Liver (tissue), 9 donors: ENCODE measurements around the gene LONRF2. TPM values are rescaled to one million over a fixed set of nuclear protein-coding genes. Genes with fewer than 3 reads are reported as not detected.

Source experiments
- DNase-seq: peaks from one replicate; pipeline ENCODE4 v3.0.0-alpha.2; 2017; ENCODE audit warnings: low spot score
- H3K27ac ChIP-seq, 2 donors: one replicate each; pipeline ENCODE4 v1.7.0; 2013; ENCODE audit warnings: inconsistent platforms in 2 of 2, low read length in 2 of 2, control low read depth in 1 of 2, low read depth in 1 of 2, mild to moderate bottlenecking in 1 of 2
- H3K27me3 ChIP-seq, 4 donors: one replicate each; pipeline versions ENCODE4 v1.6.1 to v1.7.0; 2013; ENCODE audit warnings: low read length in 3 of 4, inconsistent platforms in 1 of 4, mild to moderate bottlenecking in 1 of 4, moderate library complexity in 1 of 4; ENCODE audit not compliant: control insufficient read depth in 4 of 4, insufficient read depth in 4 of 4
- H3K36me3 ChIP-seq, 4 donors: one replicate each; pipeline versions ENCODE4 v1.6.1 to v1.7.0; 2013; ENCODE audit warnings: low read length in 3 of 4, mild to moderate bottlenecking in 3 of 4, low read depth in 1 of 4, moderate library complexity in 1 of 4; ENCODE audit not compliant: control insufficient read depth in 4 of 4, insufficient read depth in 3 of 4
- H3K4me1 ChIP-seq, 4 donors: one replicate each; pipeline versions ENCODE4 v1.6.1 to v1.7.0; 2013; ENCODE audit warnings: low read length in 3 of 4, mild to moderate bottlenecking in 3 of 4, moderate library complexity in 1 of 4; ENCODE audit not compliant: control insufficient read depth in 4 of 4, insufficient read depth in 4 of 4
- H3K4me3 ChIP-seq, 3 donors: one replicate each; pipeline versions ENCODE4 v1.6.1 to v1.7.0; 2013; ENCODE audit warnings: low read length in 3 of 3, control low read depth in 1 of 3, low read depth in 1 of 3, mild to moderate bottlenecking in 1 of 3
- H3K9ac ChIP-seq, 2 donors: one replicate each; pipeline ENCODE4 v1.7.0; 2013; ENCODE audit warnings: low read length in 2 of 2, mild to moderate bottlenecking in 2 of 2, moderate library complexity in 2 of 2, control low read depth in 1 of 2, low read depth in 1 of 2
- H3K9me3 ChIP-seq, 4 donors: one replicate each; pipeline versions ENCODE4 v1.6.1 to v1.7.0; 2013; ENCODE audit warnings: low read length in 3 of 4; ENCODE audit not compliant: control insufficient read depth in 4 of 4
- ATF3 ChIP-seq: IDR thresholded peaks from 2 replicates; pipeline ENCODE4 v1.6.1; 2016; ENCODE audit warnings: antibody characterized with exemption
- CTCF ChIP-seq: fragments of 150-350 bp; IDR thresholded peaks from 2 replicates; pipeline ENCODE4 v1.5.1; 2017; ENCODE audit warnings: improper control_type of control experiment, low read depth, low read length; ENCODE audit not compliant: missing input control
- EGR1 ChIP-seq, 2 donors: IDR thresholded peaks; 2 replicates each; pipeline ENCODE4 v1.6.1; 2016 to 2018; ENCODE audit warnings: antibody characterized with exemption in 2 of 2, low read depth in 2 of 2
- FOXA1 ChIP-seq: IDR thresholded peaks from 2 replicates; pipeline ENCODE4 v1.6.1; 2016; ENCODE audit warnings: antibody characterized with exemption
- FOXA2 ChIP-seq: IDR thresholded peaks from 2 replicates; pipeline ENCODE4 v1.6.1; 2016; ENCODE audit warnings: antibody characterized with exemption
- GABPA ChIP-seq, 2 donors: IDR thresholded peaks in 1 of 2; conservative IDR thresholded peaks in 1 of 2; 2 replicates each; pipeline ENCODE4 v1.6.1; 2016; ENCODE audit warnings: antibody characterized with exemption in 2 of 2, mild to moderate bottlenecking in 1 of 2, moderate library complexity in 1 of 2
- HNF4A ChIP-seq, 2 donors: conservative IDR thresholded peaks; 2 replicates each; pipeline ENCODE4 v1.6.1; 2016; ENCODE audit warnings: antibody characterized with exemption in 2 of 2, mild to moderate bottlenecking in 2 of 2
- HNF4G ChIP-seq: IDR thresholded peaks from 2 replicates; pipeline ENCODE4 v1.6.1; 2016; ENCODE audit warnings: antibody characterized with exemption
- JUND ChIP-seq, 2 donors: IDR thresholded peaks; 2 replicates each; pipeline ENCODE4 v1.6.1; 2016; ENCODE audit warnings: antibody characterized with exemption in 2 of 2
- MAX ChIP-seq: IDR thresholded peaks from 2 replicates; pipeline ENCODE4 v1.6.1; 2016; ENCODE audit warnings: antibody characterized with exemption
- NR2F2 ChIP-seq: IDR thresholded peaks from 2 replicates; pipeline ENCODE4 v1.6.1; 2016; ENCODE audit warnings: antibody characterized with exemption
- RAD21 ChIP-seq, 2 donors: IDR thresholded peaks; 2 replicates each; pipeline ENCODE4 v1.6.1; 2016; ENCODE audit warnings: antibody characterized with exemption in 2 of 2, mild to moderate bottlenecking in 2 of 2
- REST ChIP-seq: IDR thresholded peaks from 2 replicates; pipeline ENCODE4 v1.6.1; 2016; ENCODE audit warnings: antibody characterized with exemption, mild to moderate bottlenecking
- RXRA ChIP-seq, 2 donors: IDR thresholded peaks; 2 replicates each; pipeline ENCODE4 v1.6.1; 2017 to 2018; ENCODE audit warnings: antibody characterized with exemption in 2 of 2, mild to moderate bottlenecking in 1 of 2
- SP1 ChIP-seq: IDR thresholded peaks from 2 replicates; pipeline ENCODE4 v1.6.1; 2018; ENCODE audit warnings: antibody characterized with exemption, mild to moderate bottlenecking
- TAF1 ChIP-seq: conservative IDR thresholded peaks from 2 replicates; pipeline ENCODE4 v1.6.1; 2016; ENCODE audit warnings: antibody characterized with exemption, mild to moderate bottlenecking
- YY1 ChIP-seq: IDR thresholded peaks from 2 replicates; pipeline ENCODE4 v1.6.1; 2016; ENCODE audit warnings: antibody characterized with exemption, mild to moderate bottlenecking
- ZBTB33 ChIP-seq: IDR thresholded peaks from 2 replicates; pipeline ENCODE4 v1.6.1; 2016; ENCODE audit warnings: antibody characterized with exemption
- WGBS: extraction: QIAGEN DNeasy Blood & Tissue Kit; methylation state at CpG from one replicate; pipeline ENCODE4 v1.1.7; 2013; 5-methylcytosine and 5-hydroxymethylcytosine counted together
- polyA plus RNA-seq, 2 donors: library from polyadenylated mRNA; stranded (reverse) in 1 of 2; unstranded in 1 of 2; fragments of 200-250 nt in 1 of 2; fragments of >200 nt in 1 of 2; fragmentation: Nextera tagmentation in 1 of 2; extraction: Ambion mirVana in 1 of 2; gene quantifications; one replicate each; pipeline versions ENCODE4 v1.2.1 to v1.2.3, GENCODE V29; 2013 to 2015
- total RNA-seq, 2 donors: library from RNA; depleted of rRNA; stranded (reverse); fragments of >200 nt; gene quantifications; one replicate each; pipeline ENCODE4 v1.2.3, GENCODE V29; 2014
- donor health status: healthy.
- donor health status: healthy.
- donor health status: healthy.
- donor health status: healthy.
- donor health status: healthy.

The LONRF2 gene
- total and polyA plus RNA-seq, 4 donors = 0.06 to 3.7 (median 0.24) TPM

GRCh38 chr2:100262555-100263320 lies 59.6 kb downstream of the LONRF2 start:
- H3K27me3 ChIP-seq = no peaks in the 10 kb centered on the region
- WGBS = 9% methylated on average over 13 of the region's 13 CpGs
- no peak overlapping the region for H3K27ac ChIP-seq
- DNase-seq = peak; percentile 72
- H3K4me3 ChIP-seq = no peak overlapping the region
- no peak overlapping the region for H3K9ac ChIP-seq
- no peaks in the 10 kb centered on the region for H3K36me3 ChIP-seq
- no peaks in the 10 kb centered on the region for H3K4me1 ChIP-seq
- no peaks in the 10 kb centered on the region for H3K9me3 ChIP-seq
- TF ChIP-seq RXRA (IDR thresholded peaks at IDR 0.05) (no peak), CTCF (peak; percentile 97), ZBTB33 (no peak), GABPA (IDR thresholded peaks at IDR 0.05 in 1 of 2, conservative IDR thresholded peaks at IDR 0.05 in 1 of 2) (no peak), YY1 (no peak), MAX (no peak), JUND (IDR thresholded peaks at IDR 0.05) (no peak), EGR1 (IDR thresholded peaks at IDR 0.05; ENCODE audit: low read depth in 2 of 2) (no peak), FOXA2 (no peak), HNF4A (conservative IDR thresholded peaks at IDR 0.05) (no peak), REST (no peak), RAD21 (IDR thresholded peaks at IDR 0.05) (peak; percentile 98 to 100), ATF3 (no peak), SP1 (no peak), FOXA1 (no peak), HNF4G (no peak), TAF1 (no peak), NR2F2 (no peak)
